Measurements from ENCODE around the gene OTUD5. TPM values are rescaled to one million over a fixed set of nuclear protein-coding genes. Genes with fewer than 3 reads are reported as not detected.

The OTUD5 gene
- polyA plus RNA-seq, 2 of the 4 experiments (the other 2 are of a cell fraction), result 45.9 to 57.7 TPM

DNA sequence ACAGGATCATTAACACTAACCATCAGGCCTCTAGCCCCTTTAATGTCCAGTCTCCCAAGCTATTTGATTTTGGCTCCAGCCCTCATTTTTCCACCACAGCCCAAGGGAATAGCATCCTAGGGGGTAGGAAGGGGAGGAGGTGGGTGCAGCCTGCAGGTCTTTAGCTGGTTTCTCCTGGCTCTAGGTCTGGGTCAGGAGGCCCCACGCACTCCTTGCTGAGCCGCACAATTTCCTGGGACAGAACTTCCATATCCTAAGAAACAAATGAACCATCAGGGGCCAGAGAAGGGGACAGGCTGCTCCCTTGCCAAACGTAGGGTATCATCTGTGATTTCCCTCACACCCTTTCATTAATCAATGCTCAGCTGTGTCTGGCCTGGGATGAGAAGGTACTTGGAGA is 16.6 kb upstream of the OTUD5 start:
- Histone ChIP-seq H3K27ac (no peak overlapping the region), H3K9me3 (no peaks in the 10 kb centered on the region), H3K4me3 (no peak overlapping the region), H3K4me2 (no peak overlapping the region), H3K4me1 (peaks cover 11% of the 10 kb centered on the region)
- no peak for ATAC-seq
- ChIA-PET CTCF (interaction anchor here (1.7 to 4.9 kb wide), 3 partner anchors 8 to 68 kb away, joined by 6 to 32 read pairs (median 13); partner anchors contain the start of gene TFE3), POLR2A (no interaction called here)
- 80% methylated on average over 1 of the region's 3 CpGs for WGBS (ENCODE audit: missing lambda C conversion rate)
- TF ChIP-seq, protein P1, sequence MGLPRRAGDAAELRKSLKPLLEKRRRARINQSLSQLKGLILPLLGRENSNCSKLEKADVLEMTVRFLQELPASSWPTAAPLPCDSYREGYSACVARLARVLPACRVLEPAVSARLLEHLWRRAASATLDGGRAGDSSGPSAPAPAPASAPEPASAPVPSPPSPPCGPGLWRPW (IDR thresholded peaks at IDR 0.05), result no peak
- TF ChIP-seq, protein P2, sequence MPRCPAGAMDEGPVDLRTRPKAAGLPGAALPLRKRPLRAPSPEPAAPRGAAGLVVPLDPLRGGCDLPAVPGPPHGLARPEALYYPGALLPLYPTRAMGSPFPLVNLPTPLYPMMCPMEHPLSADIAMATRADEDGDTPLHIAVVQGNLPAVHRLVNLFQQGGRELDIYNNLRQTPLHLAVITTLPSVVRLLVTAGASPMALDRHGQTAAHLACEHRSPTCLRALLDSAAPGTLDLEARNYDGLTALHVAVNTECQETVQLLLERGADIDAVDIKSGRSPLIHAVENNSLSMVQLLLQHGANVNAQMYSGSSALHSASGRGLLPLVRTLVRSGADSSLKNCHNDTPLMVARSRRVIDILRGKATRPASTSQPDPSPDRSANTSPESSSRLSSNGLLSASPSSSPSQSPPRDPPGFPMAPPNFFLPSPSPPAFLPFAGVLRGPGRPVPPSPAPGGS (IDR thresholded peaks at IDR 0.05), result no peak
- TF ChIP-seq, protein P3, sequence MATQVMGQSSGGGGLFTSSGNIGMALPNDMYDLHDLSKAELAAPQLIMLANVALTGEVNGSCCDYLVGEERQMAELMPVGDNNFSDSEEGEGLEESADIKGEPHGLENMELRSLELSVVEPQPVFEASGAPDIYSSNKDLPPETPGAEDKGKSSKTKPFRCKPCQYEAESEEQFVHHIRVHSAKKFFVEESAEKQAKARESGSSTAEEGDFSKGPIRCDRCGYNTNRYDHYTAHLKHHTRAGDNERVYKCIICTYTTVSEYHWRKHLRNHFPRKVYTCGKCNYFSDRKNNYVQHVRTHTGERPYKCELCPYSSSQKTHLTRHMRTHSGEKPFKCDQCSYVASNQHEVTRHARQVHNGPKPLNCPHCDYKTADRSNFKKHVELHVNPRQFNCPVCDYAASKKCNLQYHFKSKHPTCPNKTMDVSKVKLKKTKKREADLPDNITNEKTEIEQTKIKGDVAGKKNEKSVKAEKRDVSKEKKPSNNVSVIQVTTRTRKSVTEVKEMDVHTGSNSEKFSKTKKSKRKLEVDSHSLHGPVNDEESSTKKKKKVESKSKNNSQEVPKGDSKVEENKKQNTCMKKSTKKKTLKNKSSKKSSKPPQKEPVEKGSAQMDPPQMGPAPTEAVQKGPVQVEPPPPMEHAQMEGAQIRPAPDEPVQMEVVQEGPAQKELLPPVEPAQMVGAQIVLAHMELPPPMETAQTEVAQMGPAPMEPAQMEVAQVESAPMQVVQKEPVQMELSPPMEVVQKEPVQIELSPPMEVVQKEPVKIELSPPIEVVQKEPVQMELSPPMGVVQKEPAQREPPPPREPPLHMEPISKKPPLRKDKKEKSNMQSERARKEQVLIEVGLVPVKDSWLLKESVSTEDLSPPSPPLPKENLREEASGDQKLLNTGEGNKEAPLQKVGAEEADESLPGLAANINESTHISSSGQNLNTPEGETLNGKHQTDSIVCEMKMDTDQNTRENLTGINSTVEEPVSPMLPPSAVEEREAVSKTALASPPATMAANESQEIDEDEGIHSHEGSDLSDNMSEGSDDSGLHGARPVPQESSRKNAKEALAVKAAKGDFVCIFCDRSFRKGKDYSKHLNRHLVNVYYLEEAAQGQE (IDR thresholded peaks at IDR 0.05), result no peak
- no peak for TF ChIP-seq RCOR1 (IDR thresholded peaks at IDR 0.05; ENCODE audit: low read depth, low read length)
- no peak for TF ChIP-seq KDM1A (IDR thresholded peaks at IDR 0.05; ENCODE audit: low read depth)
- no peak for TF ChIP-seq KDM5A (IDR thresholded peaks at IDR 0.05)
- TF ChIP-seq EP300 (IDR thresholded peaks at IDR 0.05), result no peak
- no peak for TF ChIP-seq ESRRA (IDR thresholded peaks at IDR 0.05; ENCODE audit: borderline replicate concordance, low read length)
- no peak for TF ChIP-seq PHF8 (IDR thresholded peaks at IDR 0.05; ENCODE audit: borderline replicate concordance, low read depth)
- no peak for TF ChIP-seq JUN (IDR thresholded peaks at IDR 0.05)
- TF ChIP-seq RNF2 (IDR thresholded peaks at IDR 0.05; ENCODE audit: borderline replicate concordance, low read depth), result no peak
- TF ChIP-seq FOSB (CRISPR knock-in tag; IDR thresholded peaks at IDR 0.05), result no peak
- no peak for TF ChIP-seq JUNB (IDR thresholded peaks at IDR 0.05)
- TF ChIP-seq ZSCAN20 (CRISPR knock-in tag; IDR thresholded peaks at IDR 0.05), result no peak
- no peak for TF ChIP-seq POLR2A (IDR thresholded peaks at IDR 0.05; ENCODE audit: low read length)
- TF ChIP-seq RARB (CRISPR knock-in tag; IDR thresholded peaks at IDR 0.05), result no peak
- TF ChIP-seq SREBF2 (IDR thresholded peaks at IDR 0.05), result no peak
- TF ChIP-seq, protein P4, sequence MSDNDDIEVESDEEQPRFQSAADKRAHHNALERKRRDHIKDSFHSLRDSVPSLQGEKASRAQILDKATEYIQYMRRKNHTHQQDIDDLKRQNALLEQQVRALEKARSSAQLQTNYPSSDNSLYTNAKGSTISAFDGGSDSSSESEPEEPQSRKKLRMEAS (IDR thresholded peaks at IDR 0.05), result no peak
- no peak for TF ChIP-seq ZNF302 (CRISPR knock-in tag; IDR thresholded peaks at IDR 0.05)
- no peak for TF ChIP-seq HOXA7 (CRISPR knock-in tag; IDR thresholded peaks at IDR 0.05)
- no peak for DNase-seq (ENCODE audit: low read depth in 1 of 2, low spot score in 1 of 2)
- FAIRE-seq, result no peak

DNA sequence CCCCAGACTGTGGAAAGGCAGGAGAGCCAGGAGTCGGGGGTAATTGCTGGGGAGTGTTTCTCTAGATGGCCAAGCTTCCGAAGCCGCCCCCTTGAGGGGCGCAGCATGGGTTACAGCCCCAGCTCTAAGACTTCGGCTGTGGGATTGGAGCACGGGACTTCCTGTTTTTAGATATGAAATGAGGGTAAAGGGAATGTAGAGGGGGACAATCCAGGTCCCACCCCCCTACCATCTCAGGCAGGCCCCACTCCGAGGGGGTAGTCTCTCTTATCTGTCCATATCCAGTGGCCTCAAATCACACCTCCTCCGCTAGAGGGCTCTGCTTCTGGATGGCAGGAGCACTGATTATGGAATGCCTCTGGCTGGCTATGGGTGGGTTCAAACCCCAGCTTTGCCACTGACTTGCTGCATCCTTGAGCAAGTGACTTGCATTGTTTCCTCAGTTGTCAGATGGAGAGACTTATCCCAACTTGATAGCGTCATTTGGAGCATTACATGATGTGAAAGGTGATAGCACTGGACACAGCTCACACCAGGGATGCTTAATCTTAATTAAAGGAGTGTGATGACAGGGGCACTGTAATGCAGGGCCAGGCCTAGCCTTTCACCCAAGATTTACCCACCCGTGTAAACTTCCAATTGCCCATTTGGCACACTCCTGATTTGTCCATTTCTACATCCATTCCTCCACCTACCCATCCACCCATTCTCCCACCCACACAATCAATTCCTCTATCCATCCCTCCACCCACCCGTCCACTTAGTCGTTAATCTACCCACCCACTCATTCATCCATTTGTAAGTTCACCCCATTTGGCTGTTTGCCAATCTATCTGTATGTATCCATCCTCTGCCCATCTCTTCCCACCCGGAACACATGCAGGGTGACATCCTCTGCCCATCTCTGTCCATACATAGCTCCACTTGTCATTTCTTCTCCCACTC is 15.1 kb upstream of the OTUD5 start:
- Histone ChIP-seq H3K4me1 (peaks cover 11% of the 10 kb centered on the region), H3K9me3 (no peaks in the 10 kb centered on the region), H3K4me2 (peak overlapping the region; percentile 56), H3K27ac (peak overlapping the region in 1 of 2 experiments; percentile 70; a peak in 3 of 6 replicates), H3K4me3 (peak overlapping the region; percentile 0; the same call in 1 of the 3 replicates)
- DNase-seq (ENCODE audit: low read depth in 1 of 2, low spot score in 1 of 2), result peak; percentile 54 to 60
- 53% methylated on average over 12 of the region's 13 CpGs for WGBS (ENCODE audit: missing lambda C conversion rate)
- TF ChIP-seq SMC3 (IDR thresholded peaks at IDR 0.05) (peak; percentile 51; the same call in 2 of the 3 replicates), EHF (CRISPR knock-in tag; IDR thresholded peaks at IDR 0.05) (no peak), RAD21 (conservative IDR thresholded peaks at IDR 0.05 in 1 of 2, IDR thresholded peaks at IDR 0.05 in 1 of 2) (peak; percentile 35 to 40; a peak in 4 of 5 replicates), JUNB (IDR thresholded peaks at IDR 0.05) (no peak)
- TF ChIP-seq, protein P5, sequence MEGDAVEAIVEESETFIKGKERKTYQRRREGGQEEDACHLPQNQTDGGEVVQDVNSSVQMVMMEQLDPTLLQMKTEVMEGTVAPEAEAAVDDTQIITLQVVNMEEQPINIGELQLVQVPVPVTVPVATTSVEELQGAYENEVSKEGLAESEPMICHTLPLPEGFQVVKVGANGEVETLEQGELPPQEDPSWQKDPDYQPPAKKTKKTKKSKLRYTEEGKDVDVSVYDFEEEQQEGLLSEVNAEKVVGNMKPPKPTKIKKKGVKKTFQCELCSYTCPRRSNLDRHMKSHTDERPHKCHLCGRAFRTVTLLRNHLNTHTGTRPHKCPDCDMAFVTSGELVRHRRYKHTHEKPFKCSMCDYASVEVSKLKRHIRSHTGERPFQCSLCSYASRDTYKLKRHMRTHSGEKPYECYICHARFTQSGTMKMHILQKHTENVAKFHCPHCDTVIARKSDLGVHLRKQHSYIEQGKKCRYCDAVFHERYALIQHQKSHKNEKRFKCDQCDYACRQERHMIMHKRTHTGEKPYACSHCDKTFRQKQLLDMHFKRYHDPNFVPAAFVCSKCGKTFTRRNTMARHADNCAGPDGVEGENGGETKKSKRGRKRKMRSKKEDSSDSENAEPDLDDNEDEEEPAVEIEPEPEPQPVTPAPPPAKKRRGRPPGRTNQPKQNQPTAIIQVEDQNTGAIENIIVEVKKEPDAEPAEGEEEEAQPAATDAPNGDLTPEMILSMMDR (IDR thresholded peaks at IDR 0.05), result peak; percentile 60
- ChIA-PET CTCF (interaction anchor here (0.6 to 4.9 kb wide), 15 partner anchors 9 to 247 kb away, joined by 3 to 32 read pairs (median 5); partner anchors contain the start of genes GRIPAP1, OTUD5 and TFE3), POLR2A (interaction anchor here (1.4 kb wide), 1 partner anchor 15 kb away, joined by 5 read pairs; the partner anchor contains the start of gene OTUD5)
- peak; percentile 84 for FAIRE-seq
- ATAC-seq, result peak; percentile 72 to 88

Measured in A549 (cell line).